Hepatocyte (in vitro differentiated cells): ENCODE results near the gene CDHR2. TPM values are rescaled to one million over a fixed set of nuclear protein-coding genes. Genes with fewer than 3 reads are reported as not detected.

ENCODE experiments used
- DNase-seq: peaks from one replicate; pipeline ENCODE4 v3.0.0-alpha.2; 2016; ENCODE audit warnings: low spot score
- H2AFZ ChIP-seq: fragments of 200-600 bp; sonication (generic); 2 replicates; pipeline ENCODE4 v1.6.0; 2016; ENCODE audit warnings: antibody characterized with exemption, mild to moderate bottlenecking
- H3K27ac ChIP-seq: fragments of 200-600 bp; sonication (generic); 2 replicates; pipeline ENCODE4 v1.5.1; 2016; ENCODE audit warnings: mild to moderate bottlenecking
- H3K27me3 ChIP-seq: fragments of 200-600 bp; sonication (generic); 2 replicates; pipeline ENCODE4 v1.6.1; 2016
- H3K36me3 ChIP-seq: fragments of 200-600 bp; sonication (generic); replicated peaks from 2 replicates; pipeline ENCODE4 v1.5.1; 2016; ENCODE audit warnings: low read depth; ENCODE audit not compliant: insufficient read depth
- H3K4me1 ChIP-seq: fragments of 200-600 bp; sonication (generic); 2 replicates; pipeline ENCODE4 v1.5.1; 2016; ENCODE audit warnings: mild to moderate bottlenecking, moderate library complexity; ENCODE audit not compliant: insufficient read depth
- H3K4me2 ChIP-seq: fragments of 200-600 bp; sonication (generic); 2 replicates; pipeline ENCODE4 v1.6.0; 2016
- H3K4me3 ChIP-seq: fragments of 200-600 bp; sonication (generic); 2 replicates; pipeline ENCODE4 v1.5.1; 2016; ENCODE audit warnings: mild to moderate bottlenecking
- H3K79me2 ChIP-seq: fragments of 200-600 bp; sonication (generic); 2 replicates; pipeline ENCODE4 v1.6.0; 2017; ENCODE audit warnings: mild to moderate bottlenecking
- H3K9me2 ChIP-seq: fragments of 200-600 bp; sonication (generic); replicated peaks from 2 replicates; pipeline ENCODE4 v1.6.0; 2017; ENCODE audit warnings: mild to moderate bottlenecking; ENCODE audit not compliant: insufficient read depth
- H3K9me3 ChIP-seq: fragments of 200-600 bp; sonication (generic); 2 replicates; pipeline ENCODE4 v1.5.1; 2016; ENCODE audit warnings: low read depth, mild to moderate bottlenecking
- H4K20me1 ChIP-seq: fragments of 200-600 bp; sonication (generic); 2 replicates; pipeline ENCODE4 v1.6.0; 2016; ENCODE audit warnings: mild to moderate bottlenecking; ENCODE audit not compliant: insufficient read depth, poor library complexity, severe bottlenecking
- CTCF ChIP-seq: fragments of 200-600 bp; sonication (generic); IDR thresholded peaks from 2 replicates; pipeline ENCODE4 v1.5.1; 2016; ENCODE audit warnings: antibody characterized with exemption, mild to moderate bottlenecking; ENCODE audit not compliant: poor library complexity
- EZH2 ChIP-seq: fragments of 200-600 bp; sonication (generic); IDR thresholded peaks from 2 replicates; pipeline ENCODE4 v1.6.1; 2016; ENCODE audit warnings: antibody characterized with exemption, mild to moderate bottlenecking, borderline replicate concordance
- EZH2phosphoT487 ChIP-seq: fragments of 200-600 bp; sonication (generic); IDR thresholded peaks from one replicate; pipeline ENCODE4 v1.6.1; 2018; ENCODE audit warnings: antibody characterized with exemption, mild to moderate bottlenecking, low read depth, moderate library complexity; ENCODE audit not compliant: unreplicated experiment, severe bottlenecking
- WGBS: methylation state at CpG from one replicate; pipeline ENCODE4 v1.1.6; 2016; ENCODE audit warnings: low lambda C conversion rate; ENCODE audit errors: missing lambda C conversion rate; 5-methylcytosine and 5-hydroxymethylcytosine counted together
- polyA plus RNA-seq: library from polyadenylated mRNA; unstranded; fragments of >200 nt; fragmentation: Nextera tagmentation; extraction: Ambion mirVana; gene quantifications from 2 replicates; pipeline ENCODE4 v1.2.1, GENCODE V29; 2016
- total RNA-seq: library from RNA; depleted of rRNA; stranded (reverse); fragments of >200 nt; gene quantifications from 2 replicates; pipeline ENCODE4 v1.2.3, GENCODE V29; 2014

CDHR2 gene
- total and polyA plus RNA-seq, 2 experiments from 2014 or later = 28.3 to 29.8 TPM

- TF ChIP-seq CTCF = no peak
- no peak for TF ChIP-seq EZH2
- TF ChIP-seq EZH2phosphoT487 = no peak
- Histone ChIP-seq H3K27ac (peak overlapping the region; percentile 99), H3K9me3 (no peaks in the 10 kb centered on the region), H3K9me2 (no peaks in the 10 kb centered on the region), H3K4me1 (peaks cover 54% of the 10 kb centered on the region), H3K4me2 (peak overlapping the region; percentile 68), H4K20me1 (no peaks in the 10 kb centered on the region), H3K79me2 (peaks cover 5% of the 10 kb centered on the region), H3K36me3 (no peaks in the 10 kb centered on the region), H3K4me3 (no peak overlapping the region), H3K27me3 (no peaks in the 10 kb centered on the region), H2AFZ (no peak overlapping the region)
- 68% methylated on average over 13 of the region's 13 CpGs for whole genome bisulfite sequencing
- DNase-seq = peak; percentile 81
These were observed 3.2 kb upstream of the CDHR2 start for GRCh38 chr5:176545737-176546509.

- H3K79me2 ChIP-seq = no peaks in the 10 kb centered on the region
- no peaks in the 10 kb centered on the region for H4K20me1 ChIP-seq
- peaks cover 37% of the 10 kb centered on the region for H3K4me1 ChIP-seq
- TF ChIP-seq CTCF (no peak), EZH2phosphoT487 (no peak), EZH2 (no peak)
- H2AFZ ChIP-seq = no peak overlapping the region
- H3K4me2 ChIP-seq = no peak overlapping the region
- H3K27me3 ChIP-seq = no peaks in the 10 kb centered on the region
- no peaks in the 10 kb centered on the region for H3K36me3 ChIP-seq
- peak; percentile 77 for DNase-seq
- no peak overlapping the region for H3K4me3 ChIP-seq
- H3K27ac ChIP-seq = peak overlapping the region; percentile 99
- H3K9me2 ChIP-seq = no peaks in the 10 kb centered on the region
- H3K9me3 ChIP-seq = no peaks in the 10 kb centered on the region
- WGBS = 78% methylated on average over 8 of the region's 8 CpGs
These were observed 1.3 kb upstream of the CDHR2 start for GRCh38 chr5:176547802-176548201.

- DNase-seq = no peak
- Histone ChIP-seq H3K4me3 (no peak overlapping the region), H3K9me3 (no peaks in the 10 kb centered on the region), H3K36me3 (no peaks in the 10 kb centered on the region), H3K79me2 (no peaks in the 10 kb centered on the region), H3K27ac (peak overlapping the region; percentile 99), H3K4me1 (peaks cover 37% of the 10 kb centered on the region), H4K20me1 (no peaks in the 10 kb centered on the region), H2AFZ (no peak overlapping the region), H3K4me2 (peak overlapping the region; percentile 62), H3K9me2 (no peaks in the 10 kb centered on the region), H3K27me3 (no peaks in the 10 kb centered on the region)
- no peak for TF ChIP-seq CTCF
- TF ChIP-seq EZH2phosphoT487 = no peak
- TF ChIP-seq EZH2 = no peak
- WGBS = 83% methylated on average over 7 of the region's 7 CpGs
These were observed 729 bp downstream of the CDHR2 start for GRCh38 chr5:176549871-176550270.
